Hepatocyte (in vitro differentiated cells): ENCODE results near the gene GAL. TPM values are rescaled to one million over a fixed set of nuclear protein-coding genes. Genes with fewer than 3 reads are reported as not detected.

Source experiments
- DNase-seq: peaks from one replicate; pipeline ENCODE4 v3.0.0-alpha.2; 2016; ENCODE audit warnings: low spot score
- H2AFZ ChIP-seq: fragments of 200-600 bp; sonication (generic); 2 replicates; pipeline ENCODE4 v1.6.0; 2016; ENCODE audit warnings: antibody characterized with exemption, mild to moderate bottlenecking
- H3K27ac ChIP-seq: fragments of 200-600 bp; sonication (generic); 2 replicates; pipeline ENCODE4 v1.5.1; 2016; ENCODE audit warnings: mild to moderate bottlenecking
- H3K27me3 ChIP-seq: fragments of 200-600 bp; sonication (generic); 2 replicates; pipeline ENCODE4 v1.6.1; 2016
- H3K36me3 ChIP-seq: fragments of 200-600 bp; sonication (generic); replicated peaks from 2 replicates; pipeline ENCODE4 v1.5.1; 2016; ENCODE audit warnings: low read depth; ENCODE audit not compliant: insufficient read depth
- H3K4me1 ChIP-seq: fragments of 200-600 bp; sonication (generic); 2 replicates; pipeline ENCODE4 v1.5.1; 2016; ENCODE audit warnings: mild to moderate bottlenecking, moderate library complexity; ENCODE audit not compliant: insufficient read depth
- H3K4me2 ChIP-seq: fragments of 200-600 bp; sonication (generic); 2 replicates; pipeline ENCODE4 v1.6.0; 2016
- H3K4me3 ChIP-seq: fragments of 200-600 bp; sonication (generic); 2 replicates; pipeline ENCODE4 v1.5.1; 2016; ENCODE audit warnings: mild to moderate bottlenecking
- H3K79me2 ChIP-seq: fragments of 200-600 bp; sonication (generic); 2 replicates; pipeline ENCODE4 v1.6.0; 2017; ENCODE audit warnings: mild to moderate bottlenecking
- H3K9me2 ChIP-seq: fragments of 200-600 bp; sonication (generic); replicated peaks from 2 replicates; pipeline ENCODE4 v1.6.0; 2017; ENCODE audit warnings: mild to moderate bottlenecking; ENCODE audit not compliant: insufficient read depth
- H3K9me3 ChIP-seq: fragments of 200-600 bp; sonication (generic); 2 replicates; pipeline ENCODE4 v1.5.1; 2016; ENCODE audit warnings: low read depth, mild to moderate bottlenecking
- H4K20me1 ChIP-seq: fragments of 200-600 bp; sonication (generic); 2 replicates; pipeline ENCODE4 v1.6.0; 2016; ENCODE audit warnings: mild to moderate bottlenecking; ENCODE audit not compliant: insufficient read depth, poor library complexity, severe bottlenecking
- EZH2 ChIP-seq: fragments of 200-600 bp; sonication (generic); IDR thresholded peaks from 2 replicates; pipeline ENCODE4 v1.6.1; 2016; ENCODE audit warnings: antibody characterized with exemption, mild to moderate bottlenecking, borderline replicate concordance
- EZH2phosphoT487 ChIP-seq: fragments of 200-600 bp; sonication (generic); IDR thresholded peaks from one replicate; pipeline ENCODE4 v1.6.1; 2018; ENCODE audit warnings: antibody characterized with exemption, mild to moderate bottlenecking, low read depth, moderate library complexity; ENCODE audit not compliant: unreplicated experiment, severe bottlenecking
- WGBS: methylation state at CpG from one replicate; pipeline ENCODE4 v1.1.6; 2016; ENCODE audit warnings: low lambda C conversion rate; ENCODE audit errors: missing lambda C conversion rate; 5-methylcytosine and 5-hydroxymethylcytosine counted together
- polyA plus RNA-seq: library from polyadenylated mRNA; unstranded; fragments of >200 nt; fragmentation: Nextera tagmentation; extraction: Ambion mirVana; gene quantifications from 2 replicates; pipeline ENCODE4 v1.2.1, GENCODE V29; 2016
- total RNA-seq: library from RNA; depleted of rRNA; stranded (reverse); fragments of >200 nt; gene quantifications from 2 replicates; pipeline ENCODE4 v1.2.3, GENCODE V29; 2014
- TF ChIP-seq, protein P1 (sequence below): fragments of 200-600 bp; sonication (generic); IDR thresholded peaks from 2 replicates; pipeline ENCODE4 v1.5.1; 2016; ENCODE audit warnings: antibody characterized with exemption, mild to moderate bottlenecking; ENCODE audit not compliant: poor library complexity

GAL gene
- total and polyA plus RNA-seq, 2 experiments from 2014 or later, result 1.7 to 15.3 TPM

DNA sequence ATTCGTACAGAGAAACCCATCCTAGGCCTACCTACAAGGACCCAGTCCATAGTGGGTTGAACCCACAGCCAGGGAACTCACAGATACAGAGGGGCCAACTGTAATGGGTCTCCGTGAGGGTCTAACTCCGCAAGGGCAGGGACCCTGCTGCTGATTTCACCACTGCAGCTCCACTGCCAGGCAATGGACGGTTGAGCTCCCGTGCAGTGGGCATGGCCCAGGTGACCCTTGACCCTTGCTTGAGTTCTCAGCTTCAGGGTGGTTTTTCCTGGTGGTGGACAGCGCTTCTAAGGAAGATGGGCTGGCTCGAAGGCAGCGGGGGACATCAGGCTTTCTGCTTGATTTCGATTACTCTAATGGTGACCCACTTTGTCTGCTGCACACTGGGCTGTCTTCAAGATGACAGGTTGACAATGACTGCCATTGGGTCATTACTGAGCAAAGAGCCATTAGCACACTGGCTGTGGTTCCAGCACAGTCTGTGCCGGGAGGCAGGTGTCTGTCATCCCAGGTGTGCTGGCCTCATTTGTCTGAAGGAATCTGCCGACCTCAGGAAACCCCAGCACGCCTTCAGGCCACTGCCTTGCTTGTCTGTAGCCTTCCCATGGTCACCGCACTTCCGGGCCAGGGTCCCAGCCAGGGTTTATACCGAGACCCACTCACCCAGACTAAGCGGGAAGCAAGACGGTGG lies 3.7 kb upstream of the GAL start:
- H3K4me3 ChIP-seq, result no peak overlapping the region
- no peak overlapping the region for H3K4me2 ChIP-seq
- no peaks in the 10 kb centered on the region for H3K79me2 ChIP-seq
- H3K27me3 ChIP-seq, result peaks cover 34% of the 10 kb centered on the region
- 83% methylated on average over 17 of the region's 17 CpGs for WGBS
- DNase-seq, result no peak
- H2AFZ ChIP-seq, result no peak overlapping the region
- no peaks in the 10 kb centered on the region for H3K9me3 ChIP-seq
- H3K4me1 ChIP-seq, result peaks cover 6% of the 10 kb centered on the region
- no peak for TF ChIP-seq EZH2phosphoT487
- TF ChIP-seq EZH2, result no peak
- TF ChIP-seq, protein P1, sequence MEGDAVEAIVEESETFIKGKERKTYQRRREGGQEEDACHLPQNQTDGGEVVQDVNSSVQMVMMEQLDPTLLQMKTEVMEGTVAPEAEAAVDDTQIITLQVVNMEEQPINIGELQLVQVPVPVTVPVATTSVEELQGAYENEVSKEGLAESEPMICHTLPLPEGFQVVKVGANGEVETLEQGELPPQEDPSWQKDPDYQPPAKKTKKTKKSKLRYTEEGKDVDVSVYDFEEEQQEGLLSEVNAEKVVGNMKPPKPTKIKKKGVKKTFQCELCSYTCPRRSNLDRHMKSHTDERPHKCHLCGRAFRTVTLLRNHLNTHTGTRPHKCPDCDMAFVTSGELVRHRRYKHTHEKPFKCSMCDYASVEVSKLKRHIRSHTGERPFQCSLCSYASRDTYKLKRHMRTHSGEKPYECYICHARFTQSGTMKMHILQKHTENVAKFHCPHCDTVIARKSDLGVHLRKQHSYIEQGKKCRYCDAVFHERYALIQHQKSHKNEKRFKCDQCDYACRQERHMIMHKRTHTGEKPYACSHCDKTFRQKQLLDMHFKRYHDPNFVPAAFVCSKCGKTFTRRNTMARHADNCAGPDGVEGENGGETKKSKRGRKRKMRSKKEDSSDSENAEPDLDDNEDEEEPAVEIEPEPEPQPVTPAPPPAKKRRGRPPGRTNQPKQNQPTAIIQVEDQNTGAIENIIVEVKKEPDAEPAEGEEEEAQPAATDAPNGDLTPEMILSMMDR, result no peak
- no peak overlapping the region for H3K27ac ChIP-seq
- H4K20me1 ChIP-seq, result no peaks in the 10 kb centered on the region
- H3K36me3 ChIP-seq, result no peaks in the 10 kb centered on the region
- no peaks in the 10 kb centered on the region for H3K9me2 ChIP-seq

DNA sequence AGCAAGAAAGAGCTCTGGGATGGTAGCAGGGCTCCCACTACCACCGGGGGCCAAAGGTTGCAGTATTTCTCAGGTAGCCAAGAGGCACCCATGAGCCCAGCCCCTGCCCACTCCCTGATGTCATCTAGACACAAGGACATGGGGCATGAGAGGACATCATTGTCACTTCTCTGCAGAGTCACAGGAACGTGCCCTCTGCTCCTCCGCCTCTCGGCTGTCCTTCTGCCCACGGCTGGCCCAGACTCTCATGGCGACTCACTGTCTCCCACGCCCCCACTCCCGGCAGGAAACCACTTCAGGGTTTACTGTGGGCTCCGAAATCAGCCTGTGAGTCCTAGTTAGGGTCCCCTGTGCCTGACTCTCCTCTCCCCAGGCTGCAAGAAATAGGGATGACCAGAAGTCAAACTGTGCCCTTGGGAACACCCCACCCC lies 1.8 kb upstream of the GAL start:
- H3K27me3 ChIP-seq, result peaks cover 48% of the 10 kb centered on the region
- no peak overlapping the region for H3K27ac ChIP-seq
- H3K4me1 ChIP-seq, result peaks cover 6% of the 10 kb centered on the region
- 61% methylated on average over 9 of the region's 9 CpGs for WGBS
- H3K36me3 ChIP-seq, result no peaks in the 10 kb centered on the region
- H3K79me2 ChIP-seq, result no peaks in the 10 kb centered on the region
- H4K20me1 ChIP-seq, result no peaks in the 10 kb centered on the region
- TF ChIP-seq EZH2 (no peak), EZH2phosphoT487 (no peak)
- TF ChIP-seq, protein P1, result no peak
- H3K9me3 ChIP-seq, result no peaks in the 10 kb centered on the region
- no peak overlapping the region for H3K4me3 ChIP-seq
- no peak overlapping the region for H2AFZ ChIP-seq
- H3K9me2 ChIP-seq, result no peaks in the 10 kb centered on the region
- H3K4me2 ChIP-seq, result no peak overlapping the region
- no peak for DNase-seq

DNA sequence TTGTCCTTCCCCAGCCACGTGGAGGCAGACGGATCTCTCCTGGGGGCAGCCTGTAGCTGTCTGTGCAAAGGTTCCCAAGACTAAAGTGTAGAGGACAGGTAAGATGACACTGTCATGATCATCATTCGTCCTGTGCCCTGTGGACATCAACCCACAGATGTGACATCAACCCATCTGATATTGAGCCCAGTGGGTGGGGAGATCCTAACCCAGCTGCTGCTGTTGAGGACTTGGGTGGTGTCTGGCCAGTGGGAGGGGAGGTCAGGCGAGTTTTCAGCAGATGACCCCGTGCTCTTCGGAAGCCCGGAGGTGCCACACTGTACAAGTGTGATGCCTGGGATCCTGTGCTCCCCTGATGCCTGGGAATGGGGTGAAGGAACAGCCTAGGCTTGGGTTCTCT lies 1.2 kb upstream of the GAL start:
- no peak overlapping the region for H3K27ac ChIP-seq
- H3K27me3 ChIP-seq, result peaks cover 48% of the 10 kb centered on the region
- H3K9me3 ChIP-seq, result no peaks in the 10 kb centered on the region
- no peak overlapping the region for H2AFZ ChIP-seq
- no peak overlapping the region for H3K4me3 ChIP-seq
- no peak for DNase-seq
- 76% methylated on average over 7 of the region's 7 CpGs for WGBS
- no peak for TF ChIP-seq EZH2phosphoT487
- TF ChIP-seq, protein P1, result no peak
- TF ChIP-seq EZH2, result no peak
- H3K36me3 ChIP-seq, result no peaks in the 10 kb centered on the region
- no peaks in the 10 kb centered on the region for H3K79me2 ChIP-seq
- no peaks in the 10 kb centered on the region for H3K9me2 ChIP-seq
- H3K4me1 ChIP-seq, result peaks cover 6% of the 10 kb centered on the region
- H3K4me2 ChIP-seq, result no peak overlapping the region
- H4K20me1 ChIP-seq, result no peaks in the 10 kb centered on the region
